GM19351 (cell line): Measurements from ENCODE around the gene OR1Q1.
"Not testable (repeated sequence)": the region's sequence is repeated elsewhere in the genome, so short reads cannot be mapped to it uniquely, and the experiment has no call there.

ENCODE experiments used
- ATAC-seq: cut with Tn5 transposase; IDR thresholded peaks from one replicate; pipeline ENCODE4 v1.9.1; 2021; ENCODE audit warnings: mild to moderate bottlenecking, moderate library complexity; ENCODE audit not compliant: unreplicated experiment

Gene OR1Q1, protein sequence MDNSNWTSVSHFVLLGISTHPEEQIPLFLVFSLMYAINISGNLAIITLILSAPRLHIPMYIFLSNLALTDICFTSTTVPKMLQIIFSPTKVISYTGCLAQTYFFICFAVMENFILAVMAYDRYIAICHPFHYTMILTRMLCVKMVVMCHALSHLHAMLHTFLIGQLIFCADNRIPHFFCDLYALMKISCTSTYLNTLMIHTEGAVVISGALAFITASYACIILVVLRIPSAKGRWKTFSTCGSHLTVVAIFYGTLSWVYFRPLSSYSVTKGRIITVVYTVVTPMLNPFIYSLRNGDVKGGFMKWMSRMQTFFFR

DNA sequence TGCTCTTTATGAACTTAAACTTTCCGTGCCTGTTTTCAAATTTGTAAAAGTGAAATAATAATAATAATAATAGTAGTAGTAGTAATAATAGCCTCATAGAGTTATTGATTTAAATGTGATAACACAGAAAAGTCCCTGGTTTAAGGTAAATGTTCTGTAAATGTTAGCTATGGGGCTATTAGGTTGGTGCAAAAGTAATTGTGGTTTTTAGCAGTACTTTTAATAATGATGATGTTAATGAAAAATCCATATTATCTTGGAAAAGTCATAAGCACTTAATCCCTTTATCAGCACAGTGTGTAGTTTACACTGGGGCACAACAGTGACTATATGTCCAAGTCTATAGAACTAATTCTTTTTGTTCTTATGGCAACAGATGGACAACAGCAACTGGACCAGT is at the start of gene OR1Q1:
TSS of gene OR1Q1 (plus strand) at position 377 of the 400 bp plus-strand sequence. CDS start at position 377, 0 bp downstream.
- ATAC-seq: no peak

DNA sequence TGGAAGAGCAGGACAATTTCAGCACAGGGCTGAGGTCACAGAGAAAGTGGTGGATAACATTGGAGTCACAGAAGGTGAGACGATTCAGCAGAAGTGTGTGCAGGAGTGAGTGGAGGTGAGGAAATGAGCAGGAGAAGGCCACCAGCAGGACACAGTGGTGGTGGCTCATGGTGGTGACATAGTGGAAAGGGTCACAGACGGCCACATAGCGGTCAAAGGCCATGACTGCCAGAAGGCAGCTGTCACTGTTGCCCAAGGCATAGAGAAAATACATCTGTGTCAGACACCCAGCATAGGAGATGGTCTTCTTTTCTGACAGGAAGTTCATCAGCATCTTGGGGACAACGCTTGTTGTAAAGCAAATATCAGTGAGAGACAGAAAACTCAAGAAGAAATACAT is 46.6 kb upstream of the OR1Q1 start:
- no peak for ATAC-seq

DNA sequence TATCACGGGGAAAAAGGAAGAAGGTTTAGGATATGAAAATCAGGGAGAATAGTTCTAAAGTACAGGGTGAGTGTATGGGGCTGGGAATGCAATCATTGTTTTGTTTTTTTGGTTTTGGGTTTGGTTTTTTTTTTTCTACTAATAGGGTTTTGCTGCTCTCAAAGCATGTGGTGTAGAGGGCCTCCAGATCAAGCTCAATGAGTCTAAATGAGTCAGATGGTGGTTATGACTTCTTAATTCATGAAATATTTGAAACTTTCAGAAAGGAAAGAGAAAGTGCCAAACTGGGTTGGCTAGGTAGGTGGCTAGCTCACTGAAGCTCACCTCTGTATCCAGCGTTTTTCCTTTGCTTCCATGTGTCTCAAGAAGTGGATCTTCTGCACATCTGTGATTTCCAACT is 42.1 kb upstream of the OR1Q1 start:
- ATAC-seq: no peak

DNA sequence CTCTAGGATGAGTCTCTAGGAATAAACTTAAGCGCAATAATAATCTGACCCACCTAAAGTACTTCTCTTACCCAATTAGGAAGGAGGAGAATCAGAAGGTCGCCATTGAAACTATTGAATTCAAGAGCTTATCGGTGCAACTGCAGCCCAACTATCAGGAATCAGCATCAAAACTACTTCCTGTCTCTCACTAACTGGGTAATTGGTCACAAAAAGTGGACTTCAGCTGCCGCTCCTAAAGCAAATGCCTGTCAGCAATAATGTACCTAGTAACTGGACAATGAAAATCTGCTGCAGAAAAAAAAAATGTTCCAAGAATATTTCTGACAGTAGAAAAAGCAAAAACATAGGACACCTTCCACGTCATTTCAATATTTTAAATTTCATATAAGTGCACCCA is 34.7 kb upstream of the OR1Q1 start:
- ATAC-seq: no peak

DNA sequence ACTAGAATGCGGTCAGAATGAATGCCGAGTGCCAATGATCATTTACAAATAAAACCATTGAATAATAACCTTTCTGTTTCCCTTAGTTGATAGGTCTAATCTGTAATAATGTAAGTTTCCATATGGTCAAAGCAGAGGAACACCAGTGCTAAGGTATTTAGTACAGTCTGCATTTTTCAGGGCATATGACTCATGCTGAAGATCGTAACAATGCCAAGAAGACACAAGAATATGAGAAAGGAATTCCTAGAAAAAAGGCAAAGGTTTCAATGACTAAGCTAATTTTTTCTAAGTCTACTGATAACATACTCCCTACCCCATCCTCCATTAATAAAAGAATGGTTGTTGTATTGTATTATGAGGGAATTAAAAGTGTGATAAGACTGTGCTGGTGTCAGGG is 34.2 kb upstream of the OR1Q1 start:
- no peak for ATAC-seq

DNA sequence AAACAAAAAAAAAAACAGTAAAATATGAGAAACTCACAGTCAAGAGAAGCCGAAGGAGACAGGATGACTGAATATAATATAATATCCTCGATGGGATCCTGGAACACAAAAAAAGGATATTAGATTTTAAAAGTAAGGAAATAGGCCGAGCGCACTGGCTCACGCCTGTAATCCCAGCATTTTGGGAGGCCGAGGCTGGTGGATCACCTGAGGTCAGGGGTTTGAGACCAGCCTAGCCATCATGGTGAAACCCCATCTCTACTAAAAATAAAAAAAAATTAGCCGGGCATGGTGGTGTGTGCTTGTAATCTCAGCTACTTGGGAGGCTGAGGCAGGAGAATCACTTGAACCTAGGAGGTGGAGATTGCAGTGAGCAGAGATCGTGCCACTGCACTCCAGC is 31.3 kb upstream of the OR1Q1 start, which contains the start of gene OR1L8:
TSS of gene OR1L8 (minus strand) at position 101 of the 400 bp plus-strand sequence. CDS start 14,907 bp downstream, outside the sequence.
- not testable (repeated sequence) for ATAC-seq

DNA sequence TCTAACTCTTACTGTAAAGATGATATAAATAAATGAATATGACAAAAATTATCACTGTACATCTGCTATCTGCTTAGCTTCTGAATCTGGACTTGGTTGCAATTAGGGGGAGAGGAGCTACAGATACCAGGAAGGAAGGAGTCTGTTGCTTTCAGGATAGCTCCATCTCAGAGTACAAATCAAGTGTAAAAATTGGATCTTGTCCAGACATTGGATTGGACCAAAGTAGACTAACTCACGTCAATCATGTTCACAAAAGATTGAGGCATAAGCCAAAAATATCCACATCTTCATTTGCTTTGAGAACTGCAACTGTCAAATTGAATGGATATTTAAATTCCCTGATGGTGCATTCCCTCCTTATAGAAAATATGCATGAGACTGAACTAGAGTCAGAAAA is 8.8 kb upstream of the OR1Q1 start:
- ATAC-seq: no peak

DNA sequence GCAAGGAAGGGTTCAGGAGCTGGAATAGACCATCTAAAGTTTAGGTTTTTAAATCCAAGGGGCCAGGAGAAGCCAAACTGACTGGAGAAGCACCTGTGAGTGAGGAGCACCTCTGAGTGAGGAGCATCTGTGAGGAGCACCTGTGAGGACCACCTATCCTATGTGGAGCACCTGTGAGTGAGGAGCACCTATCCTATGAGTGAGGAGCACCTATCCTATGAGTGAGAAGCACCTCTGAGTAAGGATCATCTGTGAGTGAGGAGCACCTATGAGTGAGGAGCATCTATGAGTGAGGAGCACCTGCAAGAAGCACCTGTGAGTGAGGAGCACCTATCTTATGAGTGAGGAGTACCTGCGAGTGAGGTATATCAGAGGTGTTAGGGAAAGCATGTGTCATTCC is 8.0 kb upstream of the OR1Q1 start:
- ATAC-seq: no peak

DNA sequence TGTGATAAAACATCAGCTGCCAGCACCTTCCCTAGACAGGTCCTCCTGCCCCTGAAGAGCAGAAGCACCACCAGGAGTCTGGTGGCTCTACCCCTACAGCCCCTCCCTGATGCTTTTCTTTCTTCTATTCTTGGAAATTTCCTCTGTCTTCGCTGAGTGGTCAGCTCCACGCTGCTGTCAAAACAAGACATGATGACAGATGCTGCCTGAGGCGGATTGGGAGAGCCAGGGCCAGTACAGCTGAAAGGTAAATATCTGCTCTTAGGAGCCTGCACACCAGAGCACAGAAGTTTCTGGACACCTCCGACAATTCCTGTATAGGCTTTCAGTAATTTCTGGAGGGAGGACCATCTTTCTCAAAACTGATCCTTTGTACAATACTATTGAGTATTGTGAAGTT is 4.7 kb upstream of the OR1Q1 start:
- ATAC-seq: no peak

DNA sequence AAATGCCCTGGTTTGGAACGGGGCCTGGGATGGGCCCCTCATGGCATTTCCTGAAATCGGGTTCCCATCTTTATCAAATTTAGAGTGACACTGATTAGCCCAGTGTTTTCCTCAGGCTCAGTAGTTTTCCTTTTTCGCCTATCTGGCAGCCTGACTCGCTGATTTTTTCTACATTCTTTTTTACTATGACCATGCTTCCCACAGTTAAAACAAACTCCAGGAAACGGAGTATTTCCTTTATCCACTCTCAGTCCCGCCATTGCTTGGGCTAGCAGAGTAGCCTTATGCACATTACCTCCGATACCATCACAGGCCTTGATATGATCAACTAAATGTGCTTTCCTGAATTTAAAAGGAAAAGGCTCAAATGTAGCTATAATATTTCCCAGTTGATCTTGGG is 5.5 kb downstream of the OR1Q1 start:
- ATAC-seq: no peak

DNA sequence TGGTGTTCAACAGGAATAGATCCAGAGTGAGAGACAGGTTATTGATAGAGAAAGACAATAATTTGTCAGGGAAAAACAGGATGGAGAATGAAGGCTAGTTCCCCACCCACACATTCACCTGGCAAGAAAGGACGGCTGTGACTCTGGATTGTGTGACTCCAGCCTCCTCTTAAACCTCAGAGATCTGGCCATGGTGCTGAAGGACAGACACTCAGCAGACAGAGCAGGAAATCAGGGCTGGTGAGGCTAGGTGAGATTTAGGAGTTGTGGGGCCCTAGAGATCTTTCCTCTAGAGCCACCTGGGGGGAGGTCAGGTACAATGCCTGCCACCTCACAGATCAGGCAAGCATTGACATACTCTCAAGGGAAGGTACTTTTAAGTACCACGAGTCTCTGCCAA is 27.7 kb downstream of the OR1Q1 start:
- no peak for ATAC-seq

DNA sequence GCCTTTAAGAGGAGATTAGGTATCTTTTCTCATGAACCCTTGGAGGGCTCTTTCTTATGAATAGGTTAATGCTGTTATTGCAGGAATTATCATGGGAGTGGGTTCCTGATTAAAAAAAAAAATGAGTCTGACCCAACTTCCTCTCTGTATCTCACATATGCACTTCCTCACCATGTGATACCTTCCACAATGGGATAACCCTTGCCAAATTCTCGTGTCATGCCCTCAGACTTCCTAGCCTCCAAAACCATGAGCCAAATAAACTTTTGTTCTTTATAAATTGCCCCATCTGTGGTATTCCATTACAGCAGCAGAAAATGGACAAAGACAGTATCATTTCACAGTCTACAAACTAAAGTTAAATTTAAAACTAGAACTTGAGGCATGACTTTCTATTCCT is 41.8 kb downstream of the OR1Q1 start:
- ATAC-seq: no peak

DNA sequence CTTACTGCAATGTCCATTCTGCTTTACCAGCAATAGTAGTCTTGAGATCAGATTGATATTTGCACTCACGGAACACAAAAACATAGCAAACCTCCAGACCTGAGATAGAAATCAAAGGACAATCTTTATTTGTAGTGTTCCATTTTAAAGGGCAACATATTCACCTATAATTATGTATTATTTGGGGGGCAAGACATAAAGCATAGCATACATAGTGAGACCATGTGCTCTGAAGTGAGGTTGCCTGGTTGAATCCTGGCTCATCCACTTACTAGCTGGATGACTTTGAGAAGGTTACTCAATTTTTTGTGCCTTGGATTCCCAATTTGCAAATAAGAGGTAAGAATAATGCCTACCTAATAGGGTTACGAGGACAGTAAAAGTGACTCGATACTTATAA is 43.0 kb downstream of the OR1Q1 start, which contains the start of gene OR1B1:
TSS of gene OR1B1 (minus strand) at position 101 of the 400 bp plus-strand sequence.
- no peak for ATAC-seq

DNA sequence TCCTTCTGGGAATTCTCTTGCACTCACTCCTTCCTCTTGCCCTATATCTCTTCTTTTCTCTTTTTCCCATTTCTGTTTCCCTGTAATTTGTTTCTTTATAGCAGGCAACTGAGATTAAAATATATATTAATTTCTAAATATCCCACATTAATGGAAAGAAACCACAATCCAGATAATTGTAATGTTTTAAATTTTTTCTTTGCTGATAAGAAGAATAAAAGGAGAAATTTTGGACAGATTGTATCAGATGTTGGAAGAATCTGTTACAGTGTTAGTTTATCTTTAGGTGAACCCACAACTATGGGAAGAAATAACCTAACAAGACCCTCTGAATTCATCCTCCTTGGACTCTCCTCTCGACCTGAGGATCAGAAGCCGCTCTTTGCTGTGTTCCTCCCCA is 46.9 kb downstream of the OR1Q1 start, which contains the start of gene OR1L1:
TSS of gene OR1L1 (plus strand) at position 301 of the 400 bp plus-strand sequence. CDS start at position 301, 0 bp downstream.
- no peak for ATAC-seq
